ENCODE data around the gene ADRA2B. TPM values are rescaled to one million over a fixed set of nuclear protein-coding genes. Genes with fewer than 3 reads are reported as not detected.
"Not testable (repeated sequence)": the region's sequence is repeated elsewhere in the genome, so short reads cannot be mapped to it uniquely, and the experiment has no call there.

The ADRA2B gene
- total RNA-seq, 1 experiment from 2014 or later: not detected

DNA sequence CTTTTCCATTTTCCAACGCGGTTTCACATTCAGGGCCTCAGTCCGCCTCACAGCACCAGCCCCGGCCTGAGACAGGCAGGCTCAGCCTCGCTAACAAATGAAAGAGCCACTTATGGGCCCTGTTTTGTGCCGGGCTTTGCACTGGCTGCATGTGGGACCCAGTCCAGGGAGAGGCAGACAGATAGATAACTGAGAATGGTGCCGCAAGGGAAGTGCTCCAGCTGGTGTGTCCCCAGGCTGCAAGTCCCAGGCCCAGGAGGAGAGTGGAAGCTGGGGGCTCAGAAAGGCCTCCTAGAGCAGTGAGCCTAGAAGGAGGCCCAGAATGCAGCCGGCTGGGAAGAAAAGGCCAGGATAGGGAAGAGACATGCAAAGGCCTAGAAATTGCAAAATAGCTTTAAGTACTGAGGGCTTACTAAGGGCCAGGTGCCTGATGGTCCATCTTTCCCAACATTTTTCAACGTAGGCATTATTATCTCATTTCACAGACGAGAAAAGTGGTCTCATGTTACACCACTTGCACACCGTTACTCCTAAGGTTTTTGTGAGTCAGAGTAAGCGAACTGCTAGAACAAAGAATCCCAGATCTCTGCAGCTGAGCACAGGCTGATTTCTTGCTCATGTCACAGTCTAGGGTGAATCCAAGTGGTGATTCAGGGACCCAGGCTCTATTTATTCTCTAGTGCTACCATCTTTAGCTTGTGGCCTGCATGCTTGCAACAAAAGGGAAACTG, 26.0 kb downstream of the ADRA2B start:
- DNase-seq (ENCODE audit: low read depth): no peak

DNA sequence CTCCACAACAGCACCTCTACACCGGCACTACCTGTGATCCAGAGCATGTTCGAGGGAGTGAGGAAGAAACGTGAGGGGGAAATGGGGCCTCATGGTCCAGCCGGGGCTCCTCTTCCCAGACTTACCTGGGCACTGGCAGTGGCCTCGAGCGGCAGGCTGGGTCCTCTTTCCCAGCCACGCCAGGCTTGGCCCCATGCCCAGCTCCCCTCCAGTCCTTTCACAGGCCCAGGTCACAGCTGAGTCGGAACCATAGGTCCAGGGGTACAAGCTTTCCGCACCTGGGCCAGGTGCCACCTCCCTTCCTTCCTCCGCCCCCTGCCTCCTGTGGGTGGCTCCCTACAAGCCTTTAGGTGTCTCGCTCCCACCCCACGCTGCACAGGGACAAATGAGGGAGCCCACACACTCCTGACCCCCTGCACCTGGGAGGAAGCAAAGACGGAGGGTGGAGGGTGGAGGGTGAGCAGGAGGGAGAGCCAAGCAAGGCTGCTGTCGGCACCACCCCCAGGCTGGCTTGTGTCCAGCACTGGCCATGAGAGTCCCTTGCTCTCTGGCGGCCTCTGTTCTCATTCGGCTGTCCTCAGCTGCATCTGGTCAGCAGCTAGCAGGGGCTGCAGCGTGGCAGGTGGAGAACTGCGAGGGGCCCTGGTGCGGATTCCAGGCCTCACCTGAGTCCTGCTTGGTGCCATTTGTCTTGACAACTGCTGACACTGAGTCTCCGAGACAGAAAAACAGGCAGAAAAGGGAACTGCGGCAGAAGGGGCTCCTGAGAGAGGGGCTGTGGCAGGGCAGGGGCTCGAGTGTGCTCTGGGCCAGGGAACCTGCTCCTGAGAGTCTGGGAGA, 26.8 kb downstream of the ADRA2B start:
- no peak for DNase-seq (ENCODE audit: low read depth)

DNA sequence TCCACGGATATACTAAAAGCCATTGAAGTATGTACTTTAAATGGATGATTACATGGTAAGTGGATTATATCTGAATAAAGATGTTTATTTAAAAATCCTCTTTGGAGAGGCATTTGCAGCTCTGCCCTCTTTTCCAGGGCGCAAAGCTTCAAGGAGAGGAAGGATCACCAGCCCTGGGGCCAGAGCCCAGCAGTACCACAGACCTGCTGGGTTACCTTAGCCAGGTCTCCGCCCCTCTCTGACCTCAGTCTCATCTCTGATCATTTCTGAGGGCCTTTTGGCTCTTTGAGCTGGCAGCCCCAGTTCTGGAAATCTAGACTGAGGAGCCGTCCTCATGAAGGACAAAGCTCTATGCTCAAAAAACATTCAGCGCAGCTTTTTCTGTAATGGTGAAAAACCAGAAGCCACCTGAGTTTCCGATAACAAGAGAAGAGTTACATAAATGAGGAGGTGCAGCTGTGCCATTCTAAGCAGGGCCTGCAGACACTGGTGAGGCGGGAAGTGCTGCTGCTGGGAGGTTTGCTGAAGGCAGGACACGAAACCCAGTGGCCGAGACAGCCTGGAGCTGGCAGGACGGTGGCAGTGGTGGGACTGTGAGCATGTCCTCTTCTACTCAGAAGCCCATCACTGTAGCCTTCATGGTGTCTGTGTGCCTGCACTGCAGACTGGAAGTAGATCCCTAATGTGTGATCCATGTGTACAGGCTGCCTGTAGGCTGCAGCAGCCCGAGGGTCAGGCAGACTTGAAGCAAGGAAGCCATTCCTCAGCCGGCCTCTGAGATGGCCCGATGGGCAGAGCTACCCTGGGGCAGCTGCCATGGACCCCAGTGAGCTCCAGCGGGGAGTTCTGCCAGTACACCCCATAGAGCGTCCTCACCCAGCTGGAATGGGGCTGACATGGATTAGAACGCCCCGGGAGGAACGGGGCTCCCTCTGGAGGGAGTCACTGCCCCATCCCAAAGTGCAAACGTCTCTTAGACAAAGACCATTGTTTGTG, 27.7 kb downstream of the ADRA2B start:
- no peak for DNase-seq (ENCODE audit: low read depth)

DNA sequence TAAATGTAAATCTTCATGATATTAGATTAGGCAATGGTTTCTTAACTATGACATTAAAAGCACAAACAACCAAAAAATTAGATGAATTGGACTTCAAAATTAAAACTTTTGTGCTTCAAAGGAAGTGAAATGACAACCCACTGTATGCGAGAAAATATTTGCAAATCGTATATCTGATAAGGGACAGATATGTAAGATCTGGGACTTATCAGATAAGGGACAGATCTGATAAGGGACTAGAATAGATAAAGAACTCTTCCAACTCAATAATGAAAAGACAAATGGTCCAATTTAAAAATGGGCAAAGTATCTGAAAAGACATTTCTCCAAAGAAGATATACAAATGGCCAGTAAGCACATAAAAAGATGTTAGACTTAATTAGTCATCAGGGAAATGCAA, 29.2 kb downstream of the ADRA2B start:
- DNase-seq (ENCODE audit: low read depth): no peak

GRCh38 chr2:96085541-96086355, 30.6 kb downstream of the ADRA2B start:
- no peak for DNase-seq (ENCODE audit: low read depth)

GRCh38 chr2:96084858-96085518, 31.4 kb downstream of the ADRA2B start:
- not testable (repeated sequence) for DNase-seq (ENCODE audit: low read depth)

- no peak for DNase-seq (ENCODE audit: low read depth)
Measured at GRCh38 chr2:96083989-96084857, 32.1 kb downstream of the ADRA2B start.

GRCh38 chr2:96083064-96083939, 33.1 kb downstream of the ADRA2B start:
- no peak for DNase-seq (ENCODE audit: low read depth)

DNA sequence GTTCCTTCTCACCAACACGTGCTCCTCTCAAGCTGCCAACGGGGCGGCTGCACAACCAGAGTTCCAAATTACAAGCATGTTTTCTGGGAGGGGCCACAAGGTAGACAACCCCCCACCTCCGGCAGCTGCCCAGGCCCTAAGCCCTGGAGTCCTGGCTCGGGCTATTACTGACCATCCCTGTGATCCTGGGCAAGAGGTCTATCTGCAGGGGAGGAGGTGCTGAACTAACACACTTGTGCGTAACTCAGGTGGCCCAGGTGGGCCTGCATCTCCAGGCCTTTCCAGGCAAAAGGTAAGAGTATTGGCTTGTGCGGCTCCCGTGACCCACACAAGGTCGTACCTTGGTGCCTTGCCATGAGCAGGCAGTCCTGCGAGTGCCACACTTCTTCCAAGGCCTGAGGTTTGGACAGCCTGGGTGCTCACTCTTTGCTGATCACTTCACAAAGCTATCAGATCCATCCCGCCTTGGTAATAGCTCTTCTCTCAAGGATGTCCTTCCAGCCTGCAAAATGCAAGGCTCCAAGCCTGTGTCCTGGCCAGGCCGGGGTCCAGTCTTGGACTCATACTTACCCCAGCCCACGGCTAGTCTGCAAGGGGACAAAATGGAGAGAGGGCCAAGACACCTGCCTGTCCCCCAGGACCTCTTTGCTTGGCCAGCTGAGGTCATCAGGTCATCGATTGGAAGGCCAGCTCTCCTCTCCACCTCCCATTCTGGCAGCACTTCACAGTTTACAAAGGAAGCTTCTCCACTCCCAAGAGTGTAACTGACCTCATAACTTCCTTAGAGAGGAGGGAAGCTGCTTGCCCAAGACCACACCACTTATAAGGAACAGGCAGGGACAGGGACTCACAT, 33.9 kb downstream of the ADRA2B start:
- DNase-seq (ENCODE audit: low read depth): no peak

- no peak for DNase-seq (ENCODE audit: low read depth)
Measured at GRCh38 chr2:96081042-96081441, 35.3 kb downstream of the ADRA2B start.

DNA sequence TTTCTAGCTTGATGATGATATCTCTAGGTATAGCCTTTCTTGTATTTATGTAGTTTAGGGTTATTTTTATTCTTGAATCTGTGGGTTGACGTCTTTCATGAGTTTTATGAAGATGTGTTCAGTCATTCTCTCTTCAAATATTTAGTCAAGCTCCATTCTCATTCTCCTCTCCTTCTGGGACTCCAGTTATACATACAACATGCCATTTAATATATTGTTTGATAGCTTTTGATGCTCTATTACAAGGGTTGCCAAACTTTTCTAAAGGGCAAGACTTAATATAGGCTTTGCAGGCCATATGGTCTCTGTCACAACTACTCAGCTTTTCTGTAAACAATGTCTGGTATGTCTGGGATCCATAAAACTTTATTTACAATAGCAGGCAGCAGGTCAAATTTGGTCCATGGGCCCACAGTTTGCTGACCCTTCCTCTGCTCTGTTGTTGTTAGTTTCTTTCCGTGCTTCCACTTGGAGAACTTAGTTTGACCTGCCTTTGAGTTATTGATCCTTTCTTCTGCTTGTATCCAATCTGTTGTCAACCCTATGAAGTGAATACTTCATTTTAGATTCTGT, 41.1 kb downstream of the ADRA2B start:
- no peak for DNase-seq (ENCODE audit: low read depth)

DNA sequence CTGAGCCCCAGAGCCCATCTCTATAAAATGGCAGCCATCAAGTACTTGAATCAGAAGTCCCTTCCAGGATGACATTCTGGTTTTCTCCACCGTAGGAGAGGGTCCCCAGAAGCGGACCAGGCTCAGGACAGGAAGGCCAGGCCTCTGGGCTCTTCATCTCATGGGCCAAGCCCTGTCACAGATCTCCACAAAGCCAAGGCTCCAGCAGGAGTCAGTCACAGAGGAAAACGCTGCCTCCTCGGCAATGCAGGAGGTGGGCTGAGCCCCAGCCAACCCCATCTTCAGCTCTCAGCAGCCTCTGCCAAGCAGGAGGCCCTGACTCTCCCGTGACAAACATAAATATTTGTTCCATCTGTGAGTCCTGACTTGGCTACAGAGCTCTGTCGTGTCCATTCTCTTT, 42.2 kb downstream of the ADRA2B start:
- no peak for DNase-seq (ENCODE audit: low read depth)

- DNase-seq (ENCODE audit: low read depth): no peak
Measured at GRCh38 chr2:96073170-96073775, 43.1 kb downstream of the ADRA2B start.

DNA sequence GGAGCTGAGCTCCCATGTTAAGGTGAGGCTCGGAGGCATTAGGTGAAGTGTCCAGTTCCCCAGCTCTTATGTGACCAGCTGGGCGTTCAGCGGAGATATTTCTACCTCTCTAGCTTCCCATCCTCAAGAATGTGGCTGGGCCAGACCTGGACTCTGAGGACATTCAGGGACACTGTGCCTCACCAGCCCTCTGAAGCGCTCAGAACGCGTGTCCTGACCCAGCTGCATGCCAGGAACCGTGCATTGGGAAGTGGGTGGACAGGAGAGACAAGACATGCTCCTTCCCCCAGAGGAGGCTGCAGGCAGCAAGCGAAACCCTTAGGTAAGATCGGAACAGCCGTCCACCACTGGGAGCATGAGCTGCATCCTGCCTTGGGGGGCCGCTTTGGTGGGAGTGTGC, 43.6 kb downstream of the ADRA2B start:
- DNase-seq (ENCODE audit: low read depth): no peak

DNA sequence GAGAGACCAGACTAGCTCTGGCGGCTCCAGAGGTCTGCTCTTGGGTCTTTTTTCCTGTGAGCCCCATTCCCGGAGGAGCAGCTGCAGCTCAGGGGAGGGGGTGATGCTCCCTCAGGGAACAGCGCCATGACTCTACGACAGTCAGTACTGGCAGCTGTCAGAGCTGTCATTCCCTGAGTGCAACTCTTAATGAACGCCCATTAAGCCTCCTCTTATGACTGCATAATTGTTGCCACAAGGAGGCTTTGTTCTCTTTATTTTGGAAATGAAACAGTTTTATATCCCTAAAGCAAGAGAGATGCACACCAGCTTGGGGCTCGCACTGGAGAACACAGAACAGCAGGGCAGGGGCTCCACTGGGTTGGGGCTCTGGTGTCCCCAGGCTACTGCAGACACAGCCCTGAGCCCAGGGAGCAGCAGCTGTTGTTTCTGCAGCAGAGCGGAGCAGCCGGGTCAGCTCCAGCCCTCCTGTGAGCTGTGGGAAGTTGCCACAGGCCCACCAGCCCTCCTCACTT, 44.3 kb downstream of the ADRA2B start:
- not testable (repeated sequence) for DNase-seq (ENCODE audit: low read depth)
